ENCODE data around the gene PLEKHG5.

Gene PLEKHG5

DNA sequence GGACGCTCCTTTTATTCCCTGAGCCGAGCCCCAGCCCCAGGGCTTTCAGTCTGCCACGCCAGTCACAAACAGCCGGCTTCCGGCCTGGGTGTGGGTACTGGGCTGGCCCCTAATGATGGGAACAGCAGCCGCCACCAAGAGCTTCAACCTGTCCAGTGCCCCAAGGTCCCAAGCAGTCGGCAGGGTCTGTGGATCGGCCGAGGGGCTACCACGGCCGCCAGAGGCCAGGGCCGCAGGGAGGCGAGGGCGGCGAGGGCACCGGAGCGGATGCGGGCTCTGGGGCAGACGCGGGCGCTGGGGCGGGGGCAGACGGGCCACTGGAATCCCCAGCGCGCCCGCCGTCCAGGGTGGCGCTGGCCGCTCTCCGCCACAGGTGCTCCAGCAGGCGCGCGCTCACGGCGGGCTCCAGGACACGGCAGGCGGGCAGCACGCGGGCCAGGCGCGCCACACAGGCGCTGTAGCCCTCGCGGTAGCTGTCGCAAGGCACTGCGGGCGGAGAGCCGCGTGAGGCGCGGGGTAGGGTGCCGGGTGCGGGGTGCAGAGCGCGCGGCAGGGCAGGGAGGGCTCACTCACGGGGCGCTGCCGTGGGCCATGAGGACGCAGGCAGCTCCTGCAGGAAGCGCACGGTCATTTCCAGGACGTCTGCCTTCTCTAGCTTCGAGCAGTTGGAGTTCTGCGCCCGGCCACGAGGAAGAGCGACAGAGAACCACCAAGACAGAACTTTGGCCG lies 72.6 kb downstream of the PLEKHG5 start:
- H3K4me1 ChIP-seq (ENCODE audit: control extremely low read depth in 1 of 4, control insufficient read depth in 4 of 4, insufficient read depth in 4 of 4, low read length in 3 of 4), result peaks cover 0 to 30% (median 22%) of the 10 kb centered on the region in 4 experiments
- WGBS (ENCODE audit: insufficient coverage), result 7% methylated on average over 60 of the region's 69 CpGs
- DNase-seq, result peak in 1 of 3 donors; percentile 29
- H3K36me3 ChIP-seq (ENCODE audit: control insufficient read depth in 4 of 4, insufficient read depth in 4 of 4, low read length in 3 of 4), result no peaks in the 10 kb centered on the region
- H3K27me3 ChIP-seq (replicated peaks in 2 of 5; ENCODE audit: control insufficient read depth in 4 of 5, insufficient read depth in 5 of 5, low read length in 4 of 5), result peaks cover 0 to 97% (median 43%) of the 10 kb centered on the region in 5 experiments
- no peak overlapping the region for H3K4me3 ChIP-seq (ENCODE audit: control insufficient read depth in 1 of 7, extremely low read depth in 1 of 7, insufficient read depth in 4 of 7, low read depth in 2 of 7, low read length in 6 of 7)
- CTCF ChIA-PET, result interaction anchor here (0.5 to 10.9 kb wide), 7 partner anchors 12 to 154 kb away, joined by 3 to 81 read pairs (median 4); no protein-coding TSS in a partner anchor
- no peaks in the 10 kb centered on the region for H3K9me3 ChIP-seq (ENCODE audit: control extremely low read depth in 1 of 5, control insufficient read depth in 4 of 5, insufficient read depth in 2 of 5, low read depth in 1 of 5, low read length in 4 of 5)
- POLR2A ChIA-PET, result no interaction called here
- H3K27ac ChIP-seq (ENCODE audit: insufficient read depth in 1 of 2, low read depth in 1 of 2, low read length in 2 of 2, poor library complexity in 1 of 2, severe bottlenecking in 2 of 2), result no peak overlapping the region

DNA sequence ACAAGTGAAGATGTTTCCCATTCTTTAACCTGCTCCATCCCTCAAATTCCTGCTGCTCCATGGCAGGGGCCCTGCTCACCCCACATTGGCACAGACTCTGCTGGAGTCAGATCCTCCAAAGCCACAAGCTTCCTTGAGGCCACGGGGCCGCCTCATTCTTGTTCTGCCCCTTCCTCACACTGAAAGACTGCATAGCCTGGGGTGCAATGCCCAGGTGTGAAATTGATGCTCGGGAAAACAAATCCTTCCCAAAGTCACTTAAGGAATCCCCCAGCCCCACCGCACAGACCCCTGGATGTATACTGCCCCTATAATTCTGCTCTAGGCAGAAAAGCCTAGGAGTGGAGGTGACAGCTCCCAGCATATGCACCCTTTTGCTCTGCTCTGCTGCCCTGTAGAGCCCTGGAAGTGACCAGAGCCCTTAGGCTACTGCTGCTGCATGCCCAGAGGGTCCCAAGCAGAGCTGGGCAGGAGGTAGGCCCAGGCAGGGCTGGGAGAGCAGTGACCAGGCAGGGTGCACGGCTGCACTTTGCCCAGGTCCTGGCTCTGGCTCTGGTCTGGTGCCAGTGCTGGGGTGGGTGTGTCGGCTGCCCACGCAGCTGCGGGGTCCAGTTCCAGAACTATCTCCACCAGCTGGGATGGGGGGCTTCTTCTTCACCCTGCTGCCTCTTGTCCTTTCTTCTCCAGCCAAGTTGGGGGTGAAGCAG lies 73.4 kb downstream of the PLEKHG5 start:
- no peak overlapping the region for H3K4me3 ChIP-seq (ENCODE audit: control insufficient read depth in 1 of 7, extremely low read depth in 1 of 7, insufficient read depth in 4 of 7, low read depth in 2 of 7, low read length in 6 of 7)
- H3K9me3 ChIP-seq (ENCODE audit: control extremely low read depth in 1 of 5, control insufficient read depth in 4 of 5, insufficient read depth in 2 of 5, low read depth in 1 of 5, low read length in 4 of 5), result no peaks in the 10 kb centered on the region
- peaks cover 0 to 28% (median 18%) of the 10 kb centered on the region in 4 experiments for H3K4me1 ChIP-seq (ENCODE audit: control extremely low read depth in 1 of 4, control insufficient read depth in 4 of 4, insufficient read depth in 4 of 4, low read length in 3 of 4)
- H3K27ac ChIP-seq (ENCODE audit: insufficient read depth in 1 of 2, low read depth in 1 of 2, low read length in 2 of 2, poor library complexity in 1 of 2, severe bottlenecking in 2 of 2), result no peak overlapping the region
- ChIA-PET POLR2A (no interaction called here), CTCF (interaction anchor here (1.3 to 10.9 kb wide), 3 partner anchors 12 to 60 kb away, joined by 3 to 81 read pairs (median 4); no protein-coding TSS in a partner anchor)
- no peak for DNase-seq
- peaks cover 0 to 90% (median 39%) of the 10 kb centered on the region in 5 experiments for H3K27me3 ChIP-seq (replicated peaks in 2 of 5; ENCODE audit: control insufficient read depth in 4 of 5, insufficient read depth in 5 of 5, low read length in 4 of 5)
- 78% methylated on average over 5 of the region's 8 CpGs for WGBS (ENCODE audit: insufficient coverage)
- H3K36me3 ChIP-seq (ENCODE audit: control insufficient read depth in 4 of 4, insufficient read depth in 4 of 4, low read length in 3 of 4), result no peaks in the 10 kb centered on the region

All from common myeloid progenitor, CD34-positive (primary cell).